Measurements from ENCODE around the gene DDX3X. TPM values are rescaled to one million over a fixed set of nuclear protein-coding genes. Genes with fewer than 3 reads are reported as not detected.
"Not testable (repeated sequence)": the region's sequence is repeated elsewhere in the genome, so short reads cannot be mapped to it uniquely, and the experiment has no call there.

The DDX3X gene
- total RNA-seq, 1 donor from 2014 or later: 312 TPM

DNA sequence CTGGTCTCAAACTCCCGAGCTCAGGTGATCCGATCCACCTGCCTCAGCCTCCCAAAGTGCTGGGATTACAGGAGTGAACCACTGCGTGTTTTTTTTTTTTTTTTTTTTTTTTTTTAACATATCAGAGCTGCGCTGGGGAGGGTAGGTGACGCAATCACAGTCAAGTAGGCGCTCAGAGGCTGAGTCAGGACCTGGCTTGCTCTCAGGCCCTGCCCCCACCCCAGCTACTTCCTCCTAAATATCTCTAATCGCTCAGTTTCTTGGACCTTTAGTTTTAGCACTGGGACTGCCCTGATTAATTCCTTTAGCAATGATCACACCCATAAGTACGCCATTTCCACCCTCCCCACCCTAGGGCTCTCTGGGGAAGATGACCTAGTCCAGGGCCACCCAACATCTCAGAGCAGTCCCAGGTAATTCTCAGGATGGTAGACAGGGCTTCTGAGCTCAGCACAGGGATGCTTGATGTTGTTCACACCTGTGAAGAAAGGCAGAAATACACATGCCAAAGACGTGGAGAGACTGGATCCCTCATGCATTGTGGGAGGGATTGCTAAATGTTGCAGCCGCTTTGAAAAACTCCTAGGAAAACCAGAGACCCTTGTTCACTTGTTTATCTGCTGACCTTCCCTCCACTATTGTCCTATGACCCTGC is 50.2 kb downstream of the DDX3X start:
- intact Hi-C loops (cut with micrococcal nuclease): loop anchor here (5.0 to 10.0 kb wide), 3 partner anchors 107 to 283 kb away; no protein-coding TSS in a partner anchor
- Mint-ChIP-seq H3K9me3 (no peaks in the 10 kb centered on the region), H3K36me3 (ENCODE audit: low read depth) (peaks cover 4% of the 10 kb centered on the region), H3K4me1 (ENCODE audit: low read depth) (peaks cover 16% of the 10 kb centered on the region), H3K27ac (peak overlapping the region; percentile 97), H3K27me3 (ENCODE audit: insufficient read depth) (no peaks in the 10 kb centered on the region), H3K4me3 (peak overlapping the region; percentile 47)
- DNase-seq (ENCODE audit: low spot score): peak; percentile 22

DNA sequence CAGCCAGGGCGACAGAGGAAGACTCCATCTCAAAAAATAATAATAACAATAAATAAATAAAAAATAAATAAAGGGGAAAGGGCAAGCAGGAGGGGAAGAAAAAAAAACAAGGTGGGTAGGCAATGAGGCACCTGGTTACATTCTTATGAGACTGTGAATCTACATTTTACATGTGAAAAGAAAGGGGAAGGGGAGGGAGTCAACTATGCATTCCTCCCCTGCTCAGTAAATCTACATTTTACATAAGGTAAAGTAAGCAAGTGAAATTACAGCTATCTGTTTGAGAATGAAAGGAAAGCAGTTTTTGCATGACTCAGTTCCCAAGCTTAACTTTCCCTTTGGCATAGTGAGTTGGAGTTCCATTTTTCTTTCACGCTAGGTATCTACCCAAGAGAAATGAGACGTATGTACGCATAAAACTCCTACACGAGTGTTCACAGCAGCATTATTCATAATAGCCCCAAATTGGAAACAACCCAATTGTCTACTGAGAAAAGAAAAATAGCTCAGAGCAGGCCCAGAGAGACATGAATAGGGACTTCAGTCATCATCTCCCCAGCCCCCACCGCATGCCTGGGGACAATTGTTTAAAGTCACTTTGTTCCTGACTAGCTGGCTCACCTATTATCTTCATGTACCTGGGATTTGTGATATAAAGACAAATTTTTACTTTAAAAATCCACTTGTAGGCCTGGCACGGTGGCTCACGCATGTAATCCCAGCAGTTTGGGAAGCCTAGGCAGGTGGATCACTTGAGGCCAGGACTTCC is 52.4 kb downstream of the DDX3X start:
- Mint-ChIP-seq H3K4me1 (ENCODE audit: low read depth) (peaks cover 16% of the 10 kb centered on the region), H3K36me3 (ENCODE audit: low read depth) (peaks cover 4% of the 10 kb centered on the region), H3K27ac (no peak overlapping the region), H3K4me3 (no peak overlapping the region), H3K27me3 (ENCODE audit: insufficient read depth) (peaks cover 3% of the 10 kb centered on the region), H3K9me3 (no peaks in the 10 kb centered on the region)
- intact Hi-C loops (cut with micrococcal nuclease): loop anchor here (10.0 kb wide), 1 partner anchor 128 kb away; no protein-coding TSS in a partner anchor
- DNase-seq (ENCODE audit: low spot score): no peak

DNA sequence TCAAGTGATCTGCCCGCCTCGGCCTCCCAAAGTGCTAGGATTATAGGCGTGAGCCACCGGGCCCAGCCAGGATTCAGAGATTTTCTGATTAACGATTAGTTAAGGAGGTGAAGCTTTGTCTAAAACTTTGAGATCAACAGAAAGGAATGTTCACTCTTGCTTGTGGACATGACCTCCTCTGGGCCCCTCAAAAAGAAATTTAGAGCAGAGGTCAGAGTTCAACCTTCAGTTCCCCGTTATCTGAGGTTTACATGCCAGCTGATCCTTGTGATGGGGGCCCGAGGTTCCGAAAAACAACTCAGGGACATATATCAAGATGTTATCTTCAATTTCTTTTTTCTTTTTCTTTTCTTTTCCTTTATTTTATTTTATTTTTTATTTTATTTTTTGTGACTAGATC is 54.6 kb downstream of the DDX3X start:
- H3K4me1 Mint-ChIP-seq (ENCODE audit: low read depth): peaks cover 6% of the 10 kb centered on the region
- no peak overlapping the region for H3K4me3 Mint-ChIP-seq
- H3K36me3 Mint-ChIP-seq (ENCODE audit: low read depth): peaks cover 4% of the 10 kb centered on the region
- H3K9me3 Mint-ChIP-seq: no peaks in the 10 kb centered on the region
- peaks cover 3% of the 10 kb centered on the region for H3K27me3 Mint-ChIP-seq (ENCODE audit: insufficient read depth)
- no peak for DNase-seq (ENCODE audit: low spot score)
- no peak overlapping the region for H3K27ac Mint-ChIP-seq
- intact Hi-C loops (cut with micrococcal nuclease): loop anchor here (10.0 kb wide), 1 partner anchor 126 kb away; no protein-coding TSS in a partner anchor

DNA sequence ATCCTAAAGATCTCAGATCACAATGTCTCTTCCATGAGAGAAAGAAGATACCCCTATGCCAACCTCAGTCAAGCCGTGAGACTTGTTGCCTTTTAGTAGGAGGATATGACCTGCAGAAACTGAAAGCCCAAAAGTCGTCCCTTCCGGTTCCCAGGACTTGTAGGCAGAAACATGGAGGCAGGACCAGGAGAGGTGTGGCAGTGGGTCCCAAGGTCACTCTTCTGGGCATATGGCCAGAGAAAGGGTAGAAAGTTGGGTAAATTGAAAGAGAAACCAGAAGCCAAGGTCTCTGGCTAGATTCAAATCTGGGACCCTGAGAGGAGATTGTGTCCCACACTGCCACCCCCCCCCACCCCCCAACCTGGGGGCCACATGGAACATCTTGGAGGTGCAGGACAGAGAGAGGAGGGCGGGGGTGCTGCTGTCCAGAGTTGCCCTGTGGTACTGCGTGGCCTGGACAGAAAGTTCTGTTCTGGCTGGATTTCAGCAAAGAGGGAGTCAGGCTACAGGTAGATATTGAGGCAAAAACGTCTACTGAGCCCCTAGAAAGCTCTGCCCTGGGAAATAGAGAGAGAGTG is 55.4 kb downstream of the DDX3X start:
- intact Hi-C loops (cut with micrococcal nuclease): loop anchor here (10.0 kb wide), 1 partner anchor 125 kb away; no protein-coding TSS in a partner anchor
- H3K4me1 Mint-ChIP-seq (ENCODE audit: low read depth): peaks cover 1% of the 10 kb centered on the region

DNA sequence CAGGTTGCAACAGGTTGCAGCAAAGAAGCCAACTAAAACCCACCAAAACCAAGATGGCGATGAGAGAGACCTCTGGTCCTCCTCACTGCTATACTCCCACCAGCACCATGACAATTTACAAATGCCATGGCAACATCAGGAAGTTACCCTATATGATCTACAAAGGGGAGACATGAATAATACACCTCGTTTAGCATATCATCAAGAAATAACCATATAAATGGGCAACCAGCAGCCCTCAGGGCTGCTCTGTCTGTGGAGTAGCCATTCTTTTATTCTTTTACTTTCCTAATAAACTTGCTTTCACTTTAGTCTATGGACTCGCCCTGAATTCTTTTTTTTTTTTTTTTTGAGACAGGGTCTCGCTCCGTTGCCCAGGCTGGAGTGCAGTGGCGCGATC is 56.6 kb downstream of the DDX3X start:
- H3K4me3 Mint-ChIP-seq; H3K9me3 Mint-ChIP-seq; intact Hi-C loops (cut with micrococcal nuclease); H3K27ac Mint-ChIP-seq; H3K36me3 Mint-ChIP-seq (ENCODE audit: low read depth); DNase-seq (ENCODE audit: low spot score); H3K4me1 Mint-ChIP-seq (ENCODE audit: low read depth); H3K27me3 Mint-ChIP-seq (ENCODE audit: insufficient read depth): not testable (repeated sequence)

More for the DNA sequence above, 55.4 kb downstream of the DDX3X start:
- H3K27ac Mint-ChIP-seq: no peak overlapping the region
- no peak overlapping the region for H3K4me3 Mint-ChIP-seq
- H3K9me3 Mint-ChIP-seq: no peaks in the 10 kb centered on the region
- no peak for DNase-seq (ENCODE audit: low spot score)
- peaks cover 1% of the 10 kb centered on the region for H3K36me3 Mint-ChIP-seq (ENCODE audit: low read depth)
- peaks cover 3% of the 10 kb centered on the region for H3K27me3 Mint-ChIP-seq (ENCODE audit: insufficient read depth)

DNA sequence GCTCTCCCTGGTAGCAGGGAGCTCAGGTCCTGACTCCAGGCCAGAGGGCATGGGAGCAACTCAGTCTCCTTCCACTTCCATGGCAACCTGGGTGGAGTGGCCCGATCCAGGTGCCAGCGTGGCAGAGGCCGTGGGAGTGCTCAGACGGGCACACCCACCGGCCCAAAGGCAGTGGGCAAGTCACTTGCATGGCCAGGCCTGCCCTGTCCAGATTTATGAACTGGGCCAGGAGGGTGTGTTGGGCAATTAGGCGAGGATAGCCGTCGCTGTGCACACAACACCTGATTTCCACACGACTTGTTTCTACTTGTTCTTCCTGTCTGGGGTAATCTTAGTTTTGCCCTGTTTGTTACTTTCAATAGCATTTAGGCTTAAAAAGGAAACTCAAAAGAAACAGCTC is 57.6 kb downstream of the DDX3X start:
- H3K4me1 Mint-ChIP-seq (ENCODE audit: low read depth): no peaks in the 10 kb centered on the region
- no peaks in the 10 kb centered on the region for H3K9me3 Mint-ChIP-seq
- no peak overlapping the region for H3K27ac Mint-ChIP-seq
- no peak overlapping the region for H3K4me3 Mint-ChIP-seq
- H3K27me3 Mint-ChIP-seq (ENCODE audit: insufficient read depth): peaks cover 3% of the 10 kb centered on the region
- DNase-seq (ENCODE audit: low spot score): no peak
- no peaks in the 10 kb centered on the region for H3K36me3 Mint-ChIP-seq (ENCODE audit: low read depth)
- intact Hi-C loops (cut with micrococcal nuclease): no loop called here

DNA sequence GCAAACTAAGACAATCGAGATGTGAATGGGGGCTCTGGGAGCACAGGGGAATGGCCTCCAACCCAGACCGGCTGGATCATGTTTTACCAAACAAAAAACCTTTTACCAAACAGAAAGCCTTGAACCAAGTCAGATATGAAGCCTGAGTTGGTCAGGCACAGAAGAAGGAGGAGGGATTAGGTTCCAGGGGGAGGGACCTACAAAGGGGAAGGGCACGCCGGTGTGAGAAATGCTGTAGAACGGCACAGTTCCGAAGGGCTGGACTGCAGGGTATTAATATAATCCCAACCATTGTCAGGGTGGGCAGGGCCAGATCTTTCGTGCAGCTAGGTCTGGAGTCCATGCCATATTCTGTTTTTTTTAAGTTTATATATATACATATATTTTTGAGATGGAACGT is 60.3 kb downstream of the DDX3X start:
- intact Hi-C loops (cut with micrococcal nuclease): no loop called here

DNA sequence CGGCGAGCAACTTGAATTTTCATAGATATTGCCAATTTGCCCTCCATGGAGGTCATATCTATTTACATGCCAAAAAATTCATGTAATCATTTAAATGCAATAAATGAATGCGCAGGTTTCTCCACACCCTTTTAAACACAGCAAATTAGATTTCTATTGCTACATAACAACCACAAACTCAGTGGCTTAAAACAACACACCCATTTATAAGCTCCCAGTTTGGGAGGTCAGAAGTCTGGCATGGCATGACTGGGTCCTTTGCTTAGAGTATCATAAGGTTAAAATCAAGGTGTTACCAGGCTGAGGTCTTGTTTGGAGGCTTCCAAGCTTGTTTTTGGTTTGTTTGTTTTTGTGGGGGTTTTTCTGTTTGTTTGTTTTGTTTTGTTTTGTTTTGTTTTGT is 63.3 kb downstream of the DDX3X start:
- DNase-seq (ENCODE audit: low spot score): no peak
- H3K9me3 Mint-ChIP-seq: no peaks in the 10 kb centered on the region
- H3K27me3 Mint-ChIP-seq (ENCODE audit: insufficient read depth): no peaks in the 10 kb centered on the region
- no peaks in the 10 kb centered on the region for H3K36me3 Mint-ChIP-seq (ENCODE audit: low read depth)
- no peak overlapping the region for H3K27ac Mint-ChIP-seq
- no peaks in the 10 kb centered on the region for H3K4me1 Mint-ChIP-seq (ENCODE audit: low read depth)
- intact Hi-C loops (cut with micrococcal nuclease): no loop called here
- H3K4me3 Mint-ChIP-seq: no peak overlapping the region

More for the DNA sequence above, 60.3 kb downstream of the DDX3X start:
- H3K4me3 Mint-ChIP-seq: no peak overlapping the region
- no peak for DNase-seq (ENCODE audit: low spot score)
- H3K36me3 Mint-ChIP-seq (ENCODE audit: low read depth): no peaks in the 10 kb centered on the region
- peaks cover 3% of the 10 kb centered on the region for H3K27me3 Mint-ChIP-seq (ENCODE audit: insufficient read depth)
- H3K27ac Mint-ChIP-seq: no peak overlapping the region
- no peaks in the 10 kb centered on the region for H3K9me3 Mint-ChIP-seq
- no peaks in the 10 kb centered on the region for H3K4me1 Mint-ChIP-seq (ENCODE audit: low read depth)

DNA sequence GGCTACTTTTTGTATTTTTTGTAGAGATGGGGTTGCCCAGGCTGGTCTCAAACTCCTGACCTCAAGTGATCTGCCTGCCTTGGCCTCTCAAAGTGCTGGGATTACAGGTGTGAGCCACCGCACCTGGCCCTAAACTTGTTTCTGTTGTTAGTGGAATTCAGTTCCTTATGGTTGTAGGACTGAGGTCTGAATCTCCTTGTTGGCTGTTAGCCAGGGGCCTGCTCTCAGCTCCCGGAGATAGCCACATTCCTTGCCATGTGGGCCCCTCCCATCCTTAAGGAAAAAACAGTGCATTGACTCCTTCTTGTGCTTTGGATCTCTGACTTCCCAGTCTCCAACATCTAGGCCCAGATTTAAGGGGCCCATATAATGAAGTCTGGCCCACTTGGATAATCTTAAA is 63.8 kb downstream of the DDX3X start:
- intact Hi-C loops (cut with micrococcal nuclease): no loop called here
- no peaks in the 10 kb centered on the region for H3K4me1 Mint-ChIP-seq (ENCODE audit: low read depth)
- no peak for DNase-seq (ENCODE audit: low spot score)
- H3K4me3 Mint-ChIP-seq: no peak overlapping the region
- no peaks in the 10 kb centered on the region for H3K36me3 Mint-ChIP-seq (ENCODE audit: low read depth)
- no peaks in the 10 kb centered on the region for H3K9me3 Mint-ChIP-seq
- no peaks in the 10 kb centered on the region for H3K27me3 Mint-ChIP-seq (ENCODE audit: insufficient read depth)
- no peak overlapping the region for H3K27ac Mint-ChIP-seq

DNA sequence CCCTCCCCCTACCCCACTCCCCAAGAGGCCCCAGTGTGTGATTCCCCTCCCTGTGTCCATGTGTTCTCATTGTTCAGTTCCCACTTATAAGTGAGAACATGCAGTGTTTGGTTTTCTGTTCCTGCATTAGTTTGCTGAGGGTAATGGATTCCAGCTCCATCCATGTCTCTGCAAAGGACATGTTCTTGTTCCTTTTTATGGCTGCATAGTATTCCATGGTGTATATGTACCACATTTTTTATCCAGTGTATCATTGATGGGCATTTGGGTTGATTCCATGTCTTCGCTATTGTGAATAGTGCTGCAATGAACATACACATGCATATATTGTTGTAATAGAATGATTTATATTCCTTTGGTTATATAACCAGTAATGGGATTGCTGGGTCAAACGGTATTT is 68.6 kb downstream of the DDX3X start:
- H3K27me3 Mint-ChIP-seq (ENCODE audit: insufficient read depth); DNase-seq (ENCODE audit: low spot score); intact Hi-C loops (cut with micrococcal nuclease); H3K27ac Mint-ChIP-seq; H3K4me3 Mint-ChIP-seq; H3K9me3 Mint-ChIP-seq; H3K4me1 Mint-ChIP-seq (ENCODE audit: low read depth); H3K36me3 Mint-ChIP-seq (ENCODE audit: low read depth): not testable (repeated sequence)

DNA sequence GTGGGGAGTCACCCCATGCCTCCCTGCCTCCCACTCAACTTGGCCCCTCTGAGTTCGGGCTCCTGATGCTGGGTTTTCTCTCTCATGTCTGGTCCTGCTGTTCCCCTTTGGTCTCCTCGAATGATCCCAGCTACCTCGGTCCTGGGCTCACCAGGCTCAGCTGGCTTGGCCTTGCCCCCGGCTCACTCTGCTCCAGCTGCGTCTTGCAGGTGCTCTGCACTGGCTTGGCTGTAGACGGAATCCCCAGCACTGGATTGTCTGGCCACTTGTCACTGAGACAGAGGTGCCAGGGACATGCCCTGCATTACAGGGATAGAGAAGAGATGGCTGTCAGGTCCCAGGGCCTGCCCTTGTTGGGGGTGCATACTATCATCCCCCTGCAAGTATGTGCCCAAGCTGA is 71.6 kb downstream of the DDX3X start:
- no peak overlapping the region for H3K27ac Mint-ChIP-seq
- H3K36me3 Mint-ChIP-seq (ENCODE audit: low read depth): no peaks in the 10 kb centered on the region
- no peak for DNase-seq (ENCODE audit: low spot score)

DNA sequence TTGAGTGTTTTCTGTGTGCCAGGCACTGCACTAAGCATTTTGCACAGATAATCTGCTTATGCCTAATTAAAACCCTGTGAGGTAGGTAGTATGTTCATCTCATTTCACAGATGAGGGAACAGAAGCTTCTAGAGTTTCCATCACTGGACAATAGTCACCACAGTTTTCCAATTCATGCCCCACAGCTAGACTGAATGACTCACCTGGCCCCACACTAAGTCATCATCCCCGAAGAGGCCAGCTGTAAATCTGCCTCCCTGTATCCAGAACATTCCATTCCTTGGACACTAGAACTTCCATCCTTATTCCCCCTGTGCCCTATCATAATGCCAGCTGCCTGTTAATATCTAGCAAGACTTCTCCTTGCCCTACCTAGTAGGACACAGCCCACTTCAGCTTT is 72.2 kb downstream of the DDX3X start:
- H3K4me1 Mint-ChIP-seq (ENCODE audit: low read depth): no peaks in the 10 kb centered on the region
- no peak overlapping the region for H3K4me3 Mint-ChIP-seq
- intact Hi-C loops (cut with micrococcal nuclease): no loop called here
- peaks cover 4% of the 10 kb centered on the region for H3K27me3 Mint-ChIP-seq (ENCODE audit: insufficient read depth)
- H3K9me3 Mint-ChIP-seq: no peaks in the 10 kb centered on the region
- DNase-seq (ENCODE audit: low spot score): no peak
- no peaks in the 10 kb centered on the region for H3K36me3 Mint-ChIP-seq (ENCODE audit: low read depth)
- no peak overlapping the region for H3K27ac Mint-ChIP-seq

More for the DNA sequence above, 71.6 kb downstream of the DDX3X start:
- Mint-ChIP-seq H3K27me3 (ENCODE audit: insufficient read depth) (peaks cover 4% of the 10 kb centered on the region), H3K9me3 (no peaks in the 10 kb centered on the region), H3K4me3 (no peak overlapping the region), H3K4me1 (ENCODE audit: low read depth) (no peaks in the 10 kb centered on the region)
- intact Hi-C loops (cut with micrococcal nuclease): no loop called here

DNA sequence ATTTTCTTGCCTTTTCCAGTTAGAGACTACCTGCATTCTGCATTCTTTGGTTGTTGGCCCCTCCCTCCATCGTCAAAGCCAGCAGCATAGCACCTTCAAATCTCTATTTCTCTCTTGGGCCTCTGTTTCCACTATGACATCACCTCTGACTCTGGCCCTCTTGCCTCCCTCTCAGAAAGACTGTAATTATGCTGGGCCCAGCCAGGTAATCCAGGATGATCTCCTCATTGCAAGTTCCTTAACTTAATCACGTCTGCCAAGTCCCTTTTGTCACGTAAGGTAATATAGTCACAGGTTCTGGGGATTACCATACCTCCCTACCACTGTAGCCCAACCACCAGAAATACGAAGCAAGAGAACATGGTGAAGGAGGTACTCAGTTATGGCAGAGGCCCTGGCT is 73.9 kb downstream of the DDX3X start:
- Mint-ChIP-seq H3K36me3 (ENCODE audit: low read depth) (no peaks in the 10 kb centered on the region), H3K9me3 (no peaks in the 10 kb centered on the region), H3K27ac (no peak overlapping the region), H3K4me3 (no peak overlapping the region), H3K4me1 (ENCODE audit: low read depth) (no peaks in the 10 kb centered on the region), H3K27me3 (ENCODE audit: insufficient read depth) (peaks cover 4% of the 10 kb centered on the region)
- intact Hi-C loops (cut with micrococcal nuclease): no loop called here
- no peak for DNase-seq (ENCODE audit: low spot score)
